ENCODE measurements around the gene ADH6.
"Not testable (repeated sequence)": the region's sequence is repeated elsewhere in the genome, so short reads cannot be mapped to it uniquely, and the experiment has no call there.

Gene ADH6

GRCh38 chr4:99219072-99219471 is at the start of gene ADH6:
TSS of gene ADH6 (minus strand) at chr4:99219246. CDS start at chr4:99219152, 94 bp downstream.
- in situ Hi-C loops (cut with HindIII; ENCODE audit: low sequenced_read_pairs), result no loop called here
- H3K4me3 ChIP-seq (ENCODE audit: low read depth, low read length), result no peak within 1 kb of the TSS
- TF ChIP-seq CTCF (IDR thresholded peaks at IDR 0.05; ENCODE audit: low read depth, low read length), result no peak
- DNase-seq (ENCODE audit: low read depth, low spot score), result no peak

GRCh38 chr4:99264927-99265326 is 45.9 kb upstream of the ADH6 start:
- DNase-seq (ENCODE audit: low read depth, low spot score), result no peak

GRCh38 chr4:99252746-99253145 is 33.7 kb upstream of the ADH6 start:
- TF ChIP-seq CTCF (IDR thresholded peaks at IDR 0.05; ENCODE audit: low read depth, low read length), result no peak
- no peak overlapping the region for H3K4me3 ChIP-seq (ENCODE audit: low read depth, low read length)
- in situ Hi-C loops (cut with HindIII; ENCODE audit: low sequenced_read_pairs), result no loop called here
- no peak for DNase-seq (ENCODE audit: low read depth, low spot score)

More at GRCh38 chr4:99264927-99265326, 45.9 kb upstream of the ADH6 start:
- H3K4me3 ChIP-seq (ENCODE audit: low read depth, low read length), result no peak overlapping the region
- in situ Hi-C loops (cut with HindIII; ENCODE audit: low sequenced_read_pairs), result no loop called here
- no peak for TF ChIP-seq CTCF (IDR thresholded peaks at IDR 0.05; ENCODE audit: low read depth, low read length)

GRCh38 chr4:99248714-99249113 is 29.7 kb upstream of the ADH6 start:
- no peak for DNase-seq (ENCODE audit: low read depth, low spot score)
- no peak overlapping the region for H3K4me3 ChIP-seq (ENCODE audit: low read depth, low read length)
- TF ChIP-seq CTCF (IDR thresholded peaks at IDR 0.05; ENCODE audit: low read depth, low read length), result no peak
- in situ Hi-C loops (cut with HindIII; ENCODE audit: low sequenced_read_pairs), result no loop called here

GRCh38 chr4:99235955-99236354 is 16.9 kb upstream of the ADH6 start:
- no peak overlapping the region for H3K4me3 ChIP-seq (ENCODE audit: low read depth, low read length)
- no peak for DNase-seq (ENCODE audit: low read depth, low spot score)
- TF ChIP-seq CTCF (IDR thresholded peaks at IDR 0.05; ENCODE audit: low read depth, low read length), result no peak
- in situ Hi-C loops (cut with HindIII; ENCODE audit: low sequenced_read_pairs), result no loop called here

GRCh38 chr4:99234331-99235010 is 15.4 kb upstream of the ADH6 start:
- no peak for DNase-seq (ENCODE audit: low read depth, low spot score)
- no peak for TF ChIP-seq CTCF (IDR thresholded peaks at IDR 0.05; ENCODE audit: low read depth, low read length)
- in situ Hi-C loops (cut with HindIII; ENCODE audit: low sequenced_read_pairs), result no loop called here
- H3K4me3 ChIP-seq (ENCODE audit: low read depth, low read length), result no peak overlapping the region

- in situ Hi-C loops (cut with HindIII; ENCODE audit: low sequenced_read_pairs); DNase-seq (ENCODE audit: low read depth, low spot score); H3K4me3 ChIP-seq (ENCODE audit: low read depth, low read length): not testable (repeated sequence)
Observed at GRCh38 chr4:99233397-99233796, 14.4 kb upstream of the ADH6 start.

- in situ Hi-C loops (cut with HindIII; ENCODE audit: low sequenced_read_pairs); DNase-seq (ENCODE audit: low read depth, low spot score): not testable (repeated sequence)
Observed at GRCh38 chr4:99228706-99229105, 9.7 kb upstream of the ADH6 start.

GRCh38 chr4:99227646-99228045 is 8.6 kb upstream of the ADH6 start:
- H3K4me3 ChIP-seq (ENCODE audit: low read depth, low read length); DNase-seq (ENCODE audit: low read depth, low spot score); in situ Hi-C loops (cut with HindIII; ENCODE audit: low sequenced_read_pairs): not testable (repeated sequence)

More at GRCh38 chr4:99228706-99229105, 9.7 kb upstream of the ADH6 start:
- not testable (repeated sequence) for H3K4me3 ChIP-seq (ENCODE audit: low read depth, low read length)
